ENCODE data around the gene ETFA.

Gene ETFA

GRCh38 chr15:76208786-76209424, 102.4 kb downstream of the ETFA start:
- no peak for DNase-seq

DNA sequence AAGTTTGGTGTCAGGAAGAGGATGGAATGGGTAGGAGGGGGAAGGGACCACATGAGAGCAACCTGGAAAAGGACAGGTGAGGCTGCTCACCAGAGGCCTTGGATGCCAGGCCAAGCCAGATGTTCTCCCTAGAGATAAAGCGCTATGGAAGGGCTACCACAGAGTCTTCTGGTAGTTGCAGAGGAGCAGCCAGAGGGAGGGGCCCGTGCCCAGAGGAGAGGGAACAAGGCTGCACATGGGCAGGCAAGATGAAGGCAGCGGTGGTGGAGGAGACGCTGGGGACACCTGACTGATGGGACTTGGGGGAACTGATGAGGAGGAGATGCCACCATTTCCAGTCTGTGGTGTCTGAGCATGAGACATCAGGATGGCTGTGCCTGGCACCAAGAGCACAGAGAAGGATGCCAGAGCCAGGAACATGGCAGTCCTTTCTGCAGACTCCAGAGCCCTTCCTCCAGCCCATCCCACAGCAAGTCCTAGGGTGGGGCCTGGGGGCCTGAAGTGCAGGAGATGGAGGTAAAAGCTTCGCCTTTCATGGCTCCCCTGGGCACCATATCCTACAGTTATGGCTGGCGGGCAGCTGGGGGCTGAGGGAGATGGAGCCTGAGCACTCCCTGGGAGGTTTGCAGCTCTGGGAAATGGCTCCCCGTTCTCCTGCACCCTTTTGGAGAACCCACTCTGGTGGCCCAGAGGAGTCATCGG, 103.0 kb downstream of the ETFA start:
- DNase-seq = no peak

DNA sequence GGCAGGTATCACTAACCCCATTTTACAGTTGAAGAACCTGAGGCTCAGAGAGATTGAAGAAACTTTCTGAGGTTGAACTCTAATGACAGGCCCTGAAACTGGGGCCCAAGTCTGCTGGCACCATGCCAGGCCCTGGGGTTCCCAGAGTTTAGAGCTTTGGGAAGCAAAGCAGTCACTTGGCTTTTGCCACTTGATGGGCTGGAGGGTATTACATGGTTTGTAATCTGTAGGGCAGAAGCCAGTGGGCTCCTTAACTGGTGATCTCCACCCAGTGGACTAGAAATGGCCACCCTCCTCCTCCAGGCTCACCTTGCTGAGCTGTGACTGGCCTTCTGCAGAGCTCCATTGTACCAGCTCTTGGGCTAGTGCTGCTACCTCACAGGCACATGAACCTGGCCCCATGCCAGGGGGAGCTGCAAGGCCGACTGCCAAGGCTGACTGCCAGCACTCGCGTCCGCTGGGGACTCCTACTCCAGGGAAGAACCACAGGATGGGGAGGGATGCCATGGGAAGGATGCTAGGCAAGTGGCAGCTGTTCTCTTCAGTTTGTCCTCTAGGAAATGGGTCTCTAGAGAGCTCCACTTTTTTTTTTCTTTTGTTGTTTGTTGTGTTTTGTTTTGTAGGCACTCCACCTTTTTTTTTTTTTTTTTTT, 104.8 kb downstream of the ETFA start:
- no peak for DNase-seq

DNA sequence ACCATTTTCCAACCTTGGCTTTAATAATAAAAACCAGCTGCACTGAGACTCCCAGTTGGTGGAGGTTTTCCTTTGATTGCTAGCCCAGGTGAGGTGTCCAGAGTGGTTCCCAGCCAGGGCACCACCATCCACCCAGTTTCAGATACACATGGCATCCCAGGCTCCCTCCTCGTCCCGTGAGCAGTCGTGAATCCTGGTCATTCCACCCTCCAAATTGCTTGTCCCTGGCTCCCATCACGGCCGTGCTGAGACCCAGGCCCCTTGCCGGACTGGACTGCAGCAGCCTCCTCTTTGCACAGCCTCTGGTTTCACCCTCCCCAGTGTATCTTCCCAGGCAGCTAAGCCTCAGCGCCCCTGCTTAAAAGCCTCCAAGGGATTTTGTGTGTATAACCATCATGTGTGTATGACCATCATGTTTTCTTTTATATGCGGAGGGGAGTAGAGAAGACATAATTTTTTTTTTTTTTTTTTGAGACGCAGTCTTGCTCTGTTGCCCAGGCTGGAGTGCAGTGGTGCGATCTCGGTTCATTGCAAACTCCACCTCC, 106.3 kb downstream of the ETFA start:
- DNase-seq = no peak

DNA sequence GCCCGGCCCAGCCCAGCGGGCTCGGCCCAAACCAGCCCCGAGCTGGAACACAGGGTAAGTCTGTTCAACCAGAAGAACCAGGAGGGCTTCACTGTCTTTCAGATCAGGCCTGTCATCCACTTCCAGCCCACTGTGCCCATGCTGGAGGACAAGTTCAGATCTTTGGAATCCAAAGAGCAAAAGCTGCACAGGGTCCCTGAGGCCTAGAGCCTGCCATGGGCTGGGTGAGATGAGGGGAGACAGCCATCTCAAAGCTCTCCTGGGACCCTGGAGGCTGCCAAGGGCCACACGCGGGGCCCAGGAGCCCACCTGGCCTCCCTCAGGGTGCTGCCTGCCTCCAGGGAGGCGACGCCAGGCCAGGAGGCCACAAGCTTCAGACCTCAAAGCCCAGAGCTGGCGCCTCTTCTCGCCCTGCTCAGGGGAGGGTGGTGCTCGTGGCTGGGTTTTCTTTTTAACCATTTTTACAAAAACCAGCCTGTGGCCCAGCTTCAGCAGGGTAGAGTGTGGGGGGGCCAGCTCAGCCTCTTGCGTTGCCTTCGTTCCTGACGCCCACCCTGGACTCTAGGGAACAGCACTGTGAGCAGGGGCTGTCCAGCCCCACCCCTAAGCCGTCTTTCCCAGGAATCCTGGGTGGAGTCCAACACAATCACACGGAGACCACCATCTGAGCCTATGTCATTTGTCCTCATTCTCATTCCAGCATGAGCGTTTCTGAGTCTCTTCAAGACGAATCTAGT, 107.0 kb downstream of the ETFA start:
- DNase-seq = no peak

- no peak for DNase-seq
Measured at GRCh38 chr15:76203346-76204108, 107.7 kb downstream of the ETFA start.

- no peak for DNase-seq
Measured at GRCh38 chr15:76201536-76202255, 109.6 kb downstream of the ETFA start.

DNA sequence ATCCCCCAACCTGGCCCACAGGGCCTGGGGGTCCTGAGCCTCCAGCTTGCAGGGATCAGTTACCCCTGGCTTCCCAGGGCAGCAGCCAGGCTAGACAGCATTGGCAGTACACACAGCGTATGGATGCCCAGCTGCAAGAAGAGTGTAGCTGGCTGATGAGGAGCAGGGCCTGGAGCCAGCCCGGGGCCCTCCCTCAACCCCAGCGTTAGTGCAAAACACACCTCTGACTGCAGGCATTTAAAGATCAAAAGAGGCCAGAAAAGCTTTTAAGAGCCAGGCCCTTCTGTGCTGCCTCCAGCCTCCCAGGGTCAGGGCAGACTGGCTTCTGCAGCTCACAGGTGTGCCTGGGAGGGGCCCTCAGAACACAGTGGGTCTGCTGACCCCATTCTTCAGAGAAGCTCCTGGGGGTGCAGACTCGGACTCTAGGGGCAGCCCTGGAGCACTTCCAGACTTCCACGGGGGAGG, 110.6 kb downstream of the ETFA start:
- no peak for DNase-seq

DNA sequence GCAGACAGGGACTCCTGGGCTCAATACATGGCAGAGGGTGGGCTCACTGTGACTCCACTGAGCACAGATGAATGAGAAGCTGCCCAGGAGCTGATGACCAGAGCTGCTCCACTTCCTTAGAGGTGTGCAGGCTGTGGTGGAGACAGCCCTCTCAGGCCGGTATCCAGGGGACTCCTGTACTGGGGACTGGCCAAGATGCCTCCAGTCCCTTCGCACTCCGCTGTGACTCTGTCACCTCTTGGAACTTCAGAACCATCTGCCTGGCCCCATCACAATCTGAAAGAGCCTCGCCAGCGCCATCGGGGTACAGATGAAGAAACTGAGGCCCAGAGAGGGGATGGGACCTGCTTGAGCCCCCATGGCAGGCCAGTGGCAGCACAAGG, 111.2 kb downstream of the ETFA start:
- no peak for DNase-seq

DNA sequence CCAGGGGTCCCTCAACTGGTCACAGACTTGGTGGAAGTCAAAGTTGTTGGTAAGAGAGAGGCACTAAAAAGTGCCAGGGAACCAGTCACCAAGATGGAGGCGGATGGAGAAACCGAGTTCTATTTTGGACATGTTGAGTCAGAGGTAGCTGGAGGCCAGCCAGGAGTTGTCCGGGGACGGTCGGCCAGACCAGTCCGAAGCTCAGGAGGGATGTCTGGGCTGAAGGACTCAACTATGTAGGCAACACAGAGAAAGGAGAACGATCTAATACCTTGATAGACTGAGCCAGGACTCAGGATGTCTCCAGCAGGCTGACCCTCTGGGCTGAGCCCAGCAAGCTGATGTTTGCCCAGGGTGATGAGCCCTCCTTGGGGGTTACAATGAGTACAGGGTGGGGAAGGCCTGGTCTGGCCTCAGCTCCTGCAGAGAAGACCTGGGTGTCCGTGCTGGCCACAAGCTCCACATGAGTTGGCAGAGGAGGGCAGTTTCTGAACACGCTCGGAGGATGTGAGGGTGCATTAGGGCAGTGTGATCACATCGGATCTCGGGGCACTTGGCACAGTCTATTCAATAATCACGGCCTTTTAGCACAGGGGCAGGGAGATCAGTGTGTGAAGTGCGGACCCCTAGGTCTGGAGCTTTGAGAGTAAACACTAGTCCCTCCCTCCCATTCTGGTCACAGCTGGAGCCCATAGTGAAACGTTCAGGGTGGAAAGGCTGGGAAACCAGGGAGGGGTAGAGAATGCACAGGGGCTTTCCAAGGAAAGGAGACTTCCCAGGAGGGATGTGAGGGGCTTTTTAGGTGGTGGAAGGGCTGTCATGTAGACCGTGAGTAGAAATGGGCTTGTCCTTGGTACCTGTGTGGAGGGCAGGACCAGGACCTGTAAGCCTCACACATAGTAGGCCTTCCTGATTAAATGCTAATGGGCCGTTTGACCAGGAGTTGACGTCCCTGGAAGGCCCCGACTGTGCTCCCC, 111.9 kb downstream of the ETFA start:
- no peak for DNase-seq

DNA sequence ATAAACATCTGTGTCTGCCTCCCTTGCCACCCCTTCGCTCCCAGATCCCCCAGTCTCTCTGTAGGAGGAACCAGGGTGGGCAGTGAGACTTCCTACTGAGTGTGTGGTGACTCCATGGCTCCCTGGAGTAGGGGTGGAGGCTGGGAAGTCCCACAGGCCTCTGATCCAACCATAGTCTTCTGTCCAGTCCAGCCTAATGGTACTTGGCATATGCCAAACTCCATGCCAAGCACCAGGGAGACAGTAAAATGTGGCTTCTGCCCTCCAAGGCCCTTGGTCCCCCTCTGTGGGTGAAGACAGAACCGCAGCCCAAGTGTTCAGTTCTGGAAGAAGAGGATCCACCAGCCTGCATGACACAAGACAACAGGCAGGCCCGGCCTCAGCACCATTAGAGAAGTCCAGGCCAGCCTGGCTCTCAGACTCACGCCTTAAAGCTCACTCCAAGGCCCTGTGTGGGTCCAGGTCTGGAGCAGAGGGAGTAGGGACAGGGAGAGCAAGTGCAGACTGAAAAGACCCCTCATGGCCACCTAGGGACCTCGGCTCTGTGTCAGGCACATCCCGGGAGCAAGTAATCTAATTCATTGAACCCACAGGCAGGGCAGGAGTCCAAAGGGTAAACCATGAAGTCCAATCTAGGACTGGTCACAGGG, 112.7 kb downstream of the ETFA start:
- DNase-seq = no peak

- DNase-seq = no peak
Measured at GRCh38 chr15:76197703-76198455, 113.4 kb downstream of the ETFA start.

DNA sequence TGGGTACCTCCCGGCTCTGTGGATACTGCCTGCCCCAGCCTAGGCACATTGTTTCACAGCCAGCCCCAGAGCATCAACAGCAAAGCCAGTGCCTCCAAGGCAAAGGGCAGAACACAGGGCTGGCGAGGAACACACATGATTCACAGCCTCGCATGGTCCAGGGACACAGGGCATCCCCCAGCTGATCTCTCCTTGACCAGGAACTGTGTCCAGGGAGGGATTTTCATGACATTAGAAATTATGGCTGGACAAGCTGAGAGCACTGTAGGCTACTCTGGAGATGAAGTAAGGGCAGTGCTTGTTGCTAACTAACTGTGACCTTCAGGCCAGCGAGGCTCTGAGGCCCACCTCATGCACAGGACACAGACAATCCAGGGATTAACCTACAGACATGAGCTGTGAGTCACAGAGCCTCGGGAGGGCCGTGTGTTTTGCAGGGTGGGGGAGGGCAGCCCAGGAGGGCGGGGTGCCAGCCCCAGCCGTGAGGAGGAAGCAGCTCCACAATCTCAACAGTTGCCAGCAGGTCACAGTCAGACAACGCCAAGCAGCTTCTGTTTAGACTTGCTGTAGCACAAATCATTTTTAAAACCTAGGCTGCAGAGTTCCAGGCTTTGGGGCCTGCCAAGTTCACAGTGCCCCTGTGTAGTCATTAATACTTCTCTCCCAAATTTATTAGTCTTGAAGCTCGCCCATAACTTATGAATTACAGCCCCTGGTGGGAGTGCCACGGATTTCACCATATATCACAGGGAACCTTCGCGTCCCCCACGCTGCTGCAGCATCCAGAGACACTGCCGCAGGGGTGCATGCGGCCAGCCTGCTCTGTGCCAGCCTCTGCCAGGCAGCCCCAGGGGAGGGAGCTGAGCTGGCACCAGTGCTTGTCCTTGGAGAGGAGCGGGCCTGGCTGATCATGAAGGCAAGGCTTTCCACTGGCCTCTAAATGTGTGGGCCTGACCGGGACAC, 114.7 kb downstream of the ETFA start:
- no peak for DNase-seq

DNA sequence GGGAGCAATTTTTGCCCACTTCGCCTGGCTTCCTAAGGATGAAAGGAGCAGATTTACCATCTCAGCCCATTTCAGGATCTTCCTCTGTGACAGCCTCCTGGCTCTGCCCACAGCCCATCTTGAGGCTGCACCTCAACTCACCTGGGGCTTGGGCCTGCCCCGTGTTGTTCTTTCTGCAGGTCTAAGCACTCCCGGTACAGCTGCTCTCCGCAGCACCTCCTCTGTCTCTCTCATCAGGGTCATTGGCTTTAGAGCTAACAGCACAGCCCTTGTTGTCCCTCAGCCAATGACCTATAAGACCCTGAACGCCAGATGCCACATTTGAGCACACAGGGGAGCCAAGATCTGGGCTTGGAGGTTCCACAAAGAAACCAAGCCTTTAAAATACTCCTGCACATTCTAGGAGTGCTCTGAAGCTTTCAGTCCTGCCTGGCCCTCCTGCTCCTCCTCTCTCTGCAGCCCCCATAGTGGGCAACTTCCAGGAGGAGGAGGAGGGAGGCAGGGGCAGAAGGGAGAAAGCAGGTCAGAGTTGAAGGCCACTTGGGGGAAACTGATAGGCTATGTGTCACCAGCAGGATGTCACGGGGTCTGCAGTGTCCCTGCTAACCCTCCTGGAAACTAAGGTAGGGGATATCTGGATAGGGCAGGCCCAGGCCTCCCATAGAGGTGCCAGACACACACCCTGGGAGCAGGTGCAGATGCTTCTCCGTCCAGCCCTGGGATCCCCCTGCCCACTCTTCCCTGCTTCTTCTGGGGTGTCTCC, 115.6 kb downstream of the ETFA start:
- DNase-seq = no peak

GRCh38 chr15:76193934-76194333, 117.3 kb downstream of the ETFA start:
- no peak for DNase-seq

GRCh38 chr15:76192715-76193114, 118.6 kb downstream of the ETFA start:
- no peak for DNase-seq
